Mesendoderm (in vitro differentiated cells): ENCODE measurements around the gene ETNPPL.

ENCODE experiments used
- DNase-seq: peaks from one replicate; pipeline ENCODE4 v3.0.0; 2013
- H2AK5ac ChIP-seq: 2 replicates; pipeline ENCODE4 v1.6.1; 2013; ENCODE audit warnings: low read length, inconsistent platforms
- H2BK120ac ChIP-seq: 2 replicates; pipeline ENCODE4 v1.6.1; 2013; ENCODE audit warnings: low read depth, mild to moderate bottlenecking, low read length, moderate library complexity, mixed read lengths
- H2BK15ac ChIP-seq: replicated peaks from 2 replicates; pipeline ENCODE4 v1.6.1; 2013; ENCODE audit warnings: low read depth, mild to moderate bottlenecking, moderate library complexity
- H2BK5ac ChIP-seq: 2 replicates; pipeline ENCODE4 v1.6.1; 2013; ENCODE audit warnings: low read length, inconsistent platforms
- H3K18ac ChIP-seq: 2 replicates; pipeline ENCODE4 v1.6.1; 2013; ENCODE audit warnings: mild to moderate bottlenecking, low read length, mixed read lengths
- H3K23ac ChIP-seq: one replicate; pipeline ENCODE4 v1.6.1; 2013; ENCODE audit warnings: low read length
- H3K27ac ChIP-seq: 2 replicates; pipeline ENCODE4 v1.5.1; 2013; ENCODE audit warnings: low read depth, mild to moderate bottlenecking, inconsistent platforms, low read length, moderate library complexity
- H3K27me3 ChIP-seq: 2 replicates; pipeline ENCODE4 v1.6.1; 2013; ENCODE audit warnings: low read length, control low read depth, mild to moderate bottlenecking, inconsistent platforms; ENCODE audit not compliant: insufficient read depth, poor library complexity
- H3K36me3 ChIP-seq: 2 replicates; pipeline ENCODE4 v1.6.1; 2013; ENCODE audit warnings: low read length, inconsistent platforms; ENCODE audit not compliant: control insufficient read depth, insufficient read depth
- H3K4ac ChIP-seq: one replicate; pipeline ENCODE4 v1.6.1; 2013; ENCODE audit warnings: low read depth, mild to moderate bottlenecking, low read length, moderate library complexity
- H3K4me1 ChIP-seq: 2 replicates; pipeline ENCODE4 v1.6.1; 2013; ENCODE audit warnings: low read depth, low read length, inconsistent platforms; ENCODE audit not compliant: control insufficient read depth
- H3K4me2 ChIP-seq: 2 replicates; pipeline ENCODE4 v1.6.1; 2013; ENCODE audit warnings: low read length
- H3K4me3 ChIP-seq: 2 replicates; pipeline ENCODE4 v1.5.1; 2013; ENCODE audit warnings: mild to moderate bottlenecking, low read length
- H3K56ac ChIP-seq: one replicate; pipeline ENCODE4 v1.6.1; 2013; ENCODE audit warnings: low read length
- H3K79me1 ChIP-seq: 2 replicates; pipeline ENCODE4 v1.6.1; 2013; ENCODE audit warnings: low read length, inconsistent platforms
- H3K79me2 ChIP-seq: 2 replicates; pipeline ENCODE4 v1.6.1; 2013; ENCODE audit warnings: mild to moderate bottlenecking, low read length; ENCODE audit not compliant: control insufficient read depth, insufficient read depth
- H3K9ac ChIP-seq: 2 replicates; pipeline ENCODE4 v1.6.1; 2013; ENCODE audit warnings: low read length, inconsistent platforms
- H4K5ac ChIP-seq: one replicate; pipeline ENCODE4 v1.6.1; 2013; ENCODE audit warnings: low read length
- H4K8ac ChIP-seq: one replicate; pipeline ENCODE4 v1.6.1; 2013; ENCODE audit warnings: low read depth, mild to moderate bottlenecking, control low read depth, low read length, moderate library complexity
- WGBS: extraction: QIAGEN DNeasy Blood & Tissue Kit; methylation state at CpG from one replicate; pipeline ENCODE4 v1.1.7; 2013; ENCODE audit warnings: low lambda C conversion rate, missing lambda C conversion rate; ENCODE audit not compliant: insufficient coverage; ENCODE audit errors: extremely low coverage; 5-methylcytosine and 5-hydroxymethylcytosine counted together

The ETNPPL gene

GRCh38 chr4:108796173-108796572 lies 33.3 kb upstream of the ETNPPL start:
- Histone ChIP-seq H3K23ac (no peak overlapping the region), H4K8ac (no peak overlapping the region), H3K4me1 (no peaks in the 10 kb centered on the region), H2BK120ac (no peak overlapping the region), H3K27me3 (no peaks in the 10 kb centered on the region), H3K9ac (no peak overlapping the region), H3K18ac (no peak overlapping the region), H3K4ac (no peak overlapping the region), H2BK5ac (no peak overlapping the region), H4K5ac (no peak overlapping the region), H2AK5ac (no peak overlapping the region), H3K79me2 (no peaks in the 10 kb centered on the region), H3K79me1 (no peaks in the 10 kb centered on the region), H3K4me3 (no peak overlapping the region), H3K4me2 (no peak overlapping the region), H3K36me3 (no peaks in the 10 kb centered on the region), H2BK15ac (no peak overlapping the region), H3K56ac (no peak overlapping the region), H3K27ac (no peak overlapping the region)
- DNase-seq, result no peak
- no CpG with 5 or more reads among the region's 3 CpGs for WGBS

GRCh38 chr4:108795733-108796132 lies 32.9 kb upstream of the ETNPPL start:
- Histone ChIP-seq H2AK5ac (no peak overlapping the region), H3K4ac (no peak overlapping the region), H3K9ac (no peak overlapping the region), H4K8ac (no peak overlapping the region), H4K5ac (no peak overlapping the region), H3K4me2 (no peak overlapping the region), H2BK120ac (no peak overlapping the region), H3K4me1 (no peaks in the 10 kb centered on the region), H2BK5ac (no peak overlapping the region), H3K79me1 (no peaks in the 10 kb centered on the region), H3K36me3 (no peaks in the 10 kb centered on the region), H3K23ac (no peak overlapping the region), H3K27ac (no peak overlapping the region), H3K4me3 (no peak overlapping the region), H3K79me2 (no peaks in the 10 kb centered on the region), H3K56ac (no peak overlapping the region), H3K18ac (no peak overlapping the region), H2BK15ac (no peak overlapping the region), H3K27me3 (no peaks in the 10 kb centered on the region)
- DNase-seq, result no peak

- Histone ChIP-seq H3K27me3 (no peaks in the 10 kb centered on the region), H2BK15ac (no peak overlapping the region), H3K23ac (no peak overlapping the region), H3K9ac (no peak overlapping the region), H3K79me1 (no peaks in the 10 kb centered on the region), H2BK5ac (no peak overlapping the region), H3K27ac (no peak overlapping the region), H3K4me1 (no peaks in the 10 kb centered on the region), H4K5ac (no peak overlapping the region), H2BK120ac (no peak overlapping the region), H4K8ac (no peak overlapping the region), H3K36me3 (no peaks in the 10 kb centered on the region), H3K56ac (no peak overlapping the region), H3K4me3 (no peak overlapping the region), H3K4me2 (no peak overlapping the region), H3K4ac (no peak overlapping the region), H3K18ac (no peak overlapping the region), H3K79me2 (no peaks in the 10 kb centered on the region), H2AK5ac (no peak overlapping the region)
- no CpG with 5 or more reads among the region's 1 CpG for WGBS
- no peak for DNase-seq
Observed at GRCh38 chr4:108794136-108794535, 31.3 kb upstream of the ETNPPL start.

DNA sequence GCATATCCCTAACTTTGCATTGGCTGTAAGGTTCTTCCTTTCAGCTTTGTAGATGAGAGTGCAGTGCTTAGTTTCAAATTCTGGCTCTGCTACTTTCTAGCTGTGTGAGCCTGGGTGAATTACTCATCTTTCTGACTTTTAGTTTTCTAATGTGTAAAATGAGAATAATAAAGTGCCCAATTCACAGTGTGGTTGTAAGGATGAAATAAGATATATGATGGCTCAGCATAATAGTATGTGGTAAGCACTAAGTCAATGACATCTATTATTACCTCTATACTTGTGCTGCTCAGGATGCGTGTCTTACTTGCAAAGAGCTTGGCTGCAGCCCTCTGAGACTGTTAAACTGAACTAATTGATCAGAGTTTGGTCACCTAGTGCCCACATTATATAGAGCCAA lies 30.6 kb upstream of the ETNPPL start:
- Histone ChIP-seq H2AK5ac (no peak overlapping the region), H3K79me2 (no peaks in the 10 kb centered on the region), H3K18ac (no peak overlapping the region)

GRCh38 chr4:108788731-108789130 lies 25.9 kb upstream of the ETNPPL start:
- H3K9ac ChIP-seq, result no peak overlapping the region
- H3K27ac ChIP-seq, result no peak overlapping the region
- H3K4me2 ChIP-seq, result no peak overlapping the region
- no peak overlapping the region for H4K8ac ChIP-seq
- no peak overlapping the region for H3K4ac ChIP-seq
- H3K27me3 ChIP-seq, result no peaks in the 10 kb centered on the region
- H3K56ac ChIP-seq, result no peak overlapping the region
- DNase-seq, result no peak
- H3K79me2 ChIP-seq, result no peaks in the 10 kb centered on the region
- no peak overlapping the region for H2AK5ac ChIP-seq
- H2BK15ac ChIP-seq, result no peak overlapping the region
- H3K4me1 ChIP-seq, result no peaks in the 10 kb centered on the region
- no peak overlapping the region for H3K18ac ChIP-seq
- no peak overlapping the region for H2BK120ac ChIP-seq
- no peak overlapping the region for H2BK5ac ChIP-seq
- H4K5ac ChIP-seq, result no peak overlapping the region
- H3K4me3 ChIP-seq, result no peak overlapping the region
- no CpG with 5 or more reads among the region's 9 CpGs for WGBS
- no peaks in the 10 kb centered on the region for H3K36me3 ChIP-seq
- H3K23ac ChIP-seq, result no peak overlapping the region
- no peaks in the 10 kb centered on the region for H3K79me1 ChIP-seq

More for the DNA sequence above, 30.6 kb upstream of the ETNPPL start:
- no peaks in the 10 kb centered on the region for H3K27me3 ChIP-seq
- no peak overlapping the region for H3K4me3 ChIP-seq
- no peak for DNase-seq
- no peak overlapping the region for H4K5ac ChIP-seq
- no peaks in the 10 kb centered on the region for H3K4me1 ChIP-seq
- H3K9ac ChIP-seq, result no peak overlapping the region
- H3K23ac ChIP-seq, result no peak overlapping the region
- H3K4me2 ChIP-seq, result no peak overlapping the region
- no CpG with 5 or more reads among the region's 1 CpG for WGBS
- H2BK15ac ChIP-seq, result no peak overlapping the region
- H4K8ac ChIP-seq, result no peak overlapping the region
- H3K56ac ChIP-seq, result no peak overlapping the region
- H3K27ac ChIP-seq, result no peak overlapping the region
- H3K36me3 ChIP-seq, result no peaks in the 10 kb centered on the region
- no peak overlapping the region for H2BK120ac ChIP-seq
- no peak overlapping the region for H3K4ac ChIP-seq
- H3K79me1 ChIP-seq, result no peaks in the 10 kb centered on the region
- no peak overlapping the region for H2BK5ac ChIP-seq

GRCh38 chr4:108787724-108788123 lies 24.9 kb upstream of the ETNPPL start:
- H3K79me1 ChIP-seq, result no peaks in the 10 kb centered on the region
- no peak overlapping the region for H3K23ac ChIP-seq
- no CpG with 5 or more reads among the region's 16 CpGs for WGBS
- H3K4me3 ChIP-seq, result no peak overlapping the region
- no peak overlapping the region for H3K4me2 ChIP-seq
- no peaks in the 10 kb centered on the region for H3K4me1 ChIP-seq
- H3K4ac ChIP-seq, result no peak overlapping the region
- H4K8ac ChIP-seq, result no peak overlapping the region
- no peak overlapping the region for H2BK5ac ChIP-seq
- H3K27me3 ChIP-seq, result no peaks in the 10 kb centered on the region
- no peak for DNase-seq
- H3K27ac ChIP-seq, result no peak overlapping the region
- no peak overlapping the region for H4K5ac ChIP-seq
- no peak overlapping the region for H2AK5ac ChIP-seq
- H3K56ac ChIP-seq, result no peak overlapping the region
- no peak overlapping the region for H3K18ac ChIP-seq
- no peak overlapping the region for H3K9ac ChIP-seq
- H3K79me2 ChIP-seq, result no peaks in the 10 kb centered on the region
- no peak overlapping the region for H2BK120ac ChIP-seq
- no peaks in the 10 kb centered on the region for H3K36me3 ChIP-seq
- no peak overlapping the region for H2BK15ac ChIP-seq
